Ovary (tissue), 9 donors: ENCODE results near the gene CHMP3. TPM values are rescaled to one million over a fixed set of nuclear protein-coding genes. Genes with fewer than 3 reads are reported as not detected.

ENCODE experiments used
- DNase-seq, 5 donors: peaks; one replicate each; pipeline ENCODE4 v3.0.0-alpha.2; 2019 to 2020
- H3K27ac ChIP-seq, 2 donors: fragments of 200-600 bp; one replicate each; pipeline versions ENCODE4 v1.5.1 to v1.8.0; 2019 to 2022
- H3K27me3 ChIP-seq: fragments of 200-600 bp; one replicate; pipeline ENCODE4 v1.8.0; 2022
- H3K36me3 ChIP-seq: fragments of 200-600 bp; sonication (generic); one replicate; pipeline ENCODE4 v1.5.1; 2019
- H3K4me1 ChIP-seq: one replicate; pipeline ENCODE4 v1.8.1; 2013; ENCODE audit warnings: mild to moderate bottlenecking, moderate library complexity; ENCODE audit not compliant: insufficient read depth
- H3K4me3 ChIP-seq: fragments of 200-600 bp; sonication (generic); one replicate; pipeline ENCODE4 v1.5.1; 2017
- H3K9me3 ChIP-seq, 2 donors: fragments of 200-600 bp in 1 of 2; sonication (generic) in 1 of 2; one replicate each; pipeline versions ENCODE4 v1.5.1 to v1.8.1; 2013 to 2019; ENCODE audit warnings: mild to moderate bottlenecking in 1 of 2, moderate library complexity in 1 of 2
- EP300 ChIP-seq: sonication (generic); formaldehyde crosslinking; IDR thresholded peaks from one replicate; pipeline ENCODE4 v1.6.1; 2017; ENCODE audit warnings: antibody characterized with exemption
- POLR2A ChIP-seq: fragments of 450-650 bp; IDR thresholded peaks from one replicate; pipeline ENCODE4 v1.6.1; 2017; ENCODE audit warnings: antibody characterized with exemption, mild to moderate bottlenecking, moderate library complexity
- WGBS, 3 donors: extraction: QIAGEN DNeasy Blood & Tissue Kit in 1 of 3; methylation state at CpG; one replicate each; pipeline versions ENCODE4 v1.1.5 to v1.1.7; 2013 to 2017; 5-methylcytosine and 5-hydroxymethylcytosine counted together
- intact Hi-C, 4 donors: fragments of 100-400 bp; cut with DNase I; formaldehyde crosslinking; loops; one replicate each; pipeline versions ENCODE4 v1.11.0 to v1.15.1; 2022 to 2023
- polyA plus RNA-seq, 2 donors: library from polyadenylated mRNA; stranded (reverse); fragments of 200-250 nt in 1 of 2; fragments of 350-450 nt in 1 of 2; fragmentation: Illumina TruSeq in 1 of 2; extraction: RNeasy Lipid Tissue Mini Kit (QIAGEN cat#74804) in 1 of 2; gene quantifications; one replicate each; pipeline ENCODE4 v1.2.3, GENCODE V29; 2013 to 2014
- total RNA-seq, 7 donors: library from RNA; depleted of rRNA in 2 of 7; stranded (reverse); fragments of >200 nt in 2 of 7; fragmentation: NEBNext Ultra II Directional in 3 of 7; extraction: Animal tissue kit (Norgen Biotek cat#: 25700) in 3 of 7; gene quantifications; one replicate each; pipeline versions ENCODE4 v1.1.0 to v1.2.4, GENCODE V29; 2016 to 2023
- TF ChIP-seq, protein P1 (sequence below), 3 donors: fragments of 450-650 bp in 2 of 3; fragments of 200-600 bp in 1 of 3; IDR thresholded peaks; one replicate each; pipeline versions ENCODE4 v1.5.1 to v1.8.0; 2016 to 2022; ENCODE audit warnings: antibody characterized with exemption in 3 of 3, mild to moderate bottlenecking in 1 of 3
- donor health status: DM: no; HTN: no; CAD: no; lungs with moderate emphysema.
- donor health status: DM: no; HTN: no; CAD: no.
- donor health status: Bipolar disorder and iron deficiency.
- donor health status: DM: yes; HTN: yes; CAD: no.
- donor health status: DM: no; HTN: no; CAD: no.
- donor health status: DM: yes; HTN: yes; CAD: no.

CHMP3 gene
- total and polyA plus RNA-seq, 9 donors, result 38.6 to 255 (median 94.2) TPM

DNA sequence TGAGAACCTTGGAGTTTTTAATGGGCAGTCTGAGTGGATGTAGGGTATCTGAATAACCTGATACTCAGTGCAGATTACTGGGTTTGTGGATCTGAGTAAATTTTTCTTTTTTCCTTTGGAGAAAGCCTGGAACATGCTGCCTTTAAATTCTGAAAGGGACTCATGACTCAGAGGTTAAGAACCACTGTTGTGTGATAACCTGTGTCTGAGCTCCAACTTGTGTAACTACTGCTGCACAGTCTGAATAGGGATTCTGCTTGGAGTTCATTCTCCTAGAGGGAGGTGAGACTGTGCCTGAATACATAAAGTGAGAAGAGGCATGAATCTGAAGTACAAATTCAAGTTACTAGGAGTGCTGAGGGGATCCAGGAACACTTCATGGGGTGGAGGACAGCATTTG is 85.9 kb downstream of the CHMP3 start:
- Histone ChIP-seq H3K4me3 (no peak overlapping the region), H3K27me3 (no peaks in the 10 kb centered on the region), H3K9me3 (no peaks in the 10 kb centered on the region), H3K36me3 (no peaks in the 10 kb centered on the region), H3K4me1 (peaks cover 18% of the 10 kb centered on the region), H3K27ac (no peak overlapping the region)
- no peak for TF ChIP-seq EP300
- TF ChIP-seq, protein P1, sequence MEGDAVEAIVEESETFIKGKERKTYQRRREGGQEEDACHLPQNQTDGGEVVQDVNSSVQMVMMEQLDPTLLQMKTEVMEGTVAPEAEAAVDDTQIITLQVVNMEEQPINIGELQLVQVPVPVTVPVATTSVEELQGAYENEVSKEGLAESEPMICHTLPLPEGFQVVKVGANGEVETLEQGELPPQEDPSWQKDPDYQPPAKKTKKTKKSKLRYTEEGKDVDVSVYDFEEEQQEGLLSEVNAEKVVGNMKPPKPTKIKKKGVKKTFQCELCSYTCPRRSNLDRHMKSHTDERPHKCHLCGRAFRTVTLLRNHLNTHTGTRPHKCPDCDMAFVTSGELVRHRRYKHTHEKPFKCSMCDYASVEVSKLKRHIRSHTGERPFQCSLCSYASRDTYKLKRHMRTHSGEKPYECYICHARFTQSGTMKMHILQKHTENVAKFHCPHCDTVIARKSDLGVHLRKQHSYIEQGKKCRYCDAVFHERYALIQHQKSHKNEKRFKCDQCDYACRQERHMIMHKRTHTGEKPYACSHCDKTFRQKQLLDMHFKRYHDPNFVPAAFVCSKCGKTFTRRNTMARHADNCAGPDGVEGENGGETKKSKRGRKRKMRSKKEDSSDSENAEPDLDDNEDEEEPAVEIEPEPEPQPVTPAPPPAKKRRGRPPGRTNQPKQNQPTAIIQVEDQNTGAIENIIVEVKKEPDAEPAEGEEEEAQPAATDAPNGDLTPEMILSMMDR (IDR thresholded peaks at IDR 0.05), result no peak
- no peak for TF ChIP-seq POLR2A
- intact Hi-C loops, result loop anchor here in 1 of 4 donors (1.0 kb wide), 1 partner anchor 26 kb away; no protein-coding TSS in a partner anchor
- no peak for DNase-seq

DNA sequence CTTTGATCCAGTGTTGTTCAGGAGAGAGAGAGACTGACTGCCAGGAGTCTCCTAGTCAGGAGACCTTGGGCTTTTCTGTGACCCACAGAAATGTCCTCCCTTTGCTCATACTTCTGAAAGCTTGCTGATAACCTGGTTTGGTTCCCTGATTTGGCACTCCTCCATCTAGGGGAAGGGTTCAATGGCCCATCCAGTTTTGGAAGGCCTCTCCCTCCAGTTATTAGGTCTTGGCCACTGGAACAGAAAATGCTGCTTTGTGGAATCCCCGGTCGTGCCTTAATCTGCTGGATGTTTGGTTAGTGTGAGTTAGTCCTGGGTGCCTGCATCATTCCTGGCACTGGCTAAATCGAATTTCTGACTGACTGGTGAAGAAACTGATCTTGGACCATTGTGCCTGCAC is 86.3 kb downstream of the CHMP3 start:
- Histone ChIP-seq H3K4me1 (peaks cover 18% of the 10 kb centered on the region), H3K27ac (no peak overlapping the region), H3K4me3 (no peak overlapping the region), H3K27me3 (no peaks in the 10 kb centered on the region), H3K9me3 (no peaks in the 10 kb centered on the region), H3K36me3 (no peaks in the 10 kb centered on the region)
- intact Hi-C loops, result loop anchor here in 1 of 4 donors (1.0 kb wide), 1 partner anchor 26 kb away; no protein-coding TSS in a partner anchor
- DNase-seq, result no peak
- 39 to 61% (median 55%) methylated on average over 3 of the region's 3 CpGs for WGBS, 3 donors
- TF ChIP-seq, protein P1 (IDR thresholded peaks at IDR 0.05), result no peak
- TF ChIP-seq POLR2A, result no peak
- TF ChIP-seq EP300, result no peak

DNA sequence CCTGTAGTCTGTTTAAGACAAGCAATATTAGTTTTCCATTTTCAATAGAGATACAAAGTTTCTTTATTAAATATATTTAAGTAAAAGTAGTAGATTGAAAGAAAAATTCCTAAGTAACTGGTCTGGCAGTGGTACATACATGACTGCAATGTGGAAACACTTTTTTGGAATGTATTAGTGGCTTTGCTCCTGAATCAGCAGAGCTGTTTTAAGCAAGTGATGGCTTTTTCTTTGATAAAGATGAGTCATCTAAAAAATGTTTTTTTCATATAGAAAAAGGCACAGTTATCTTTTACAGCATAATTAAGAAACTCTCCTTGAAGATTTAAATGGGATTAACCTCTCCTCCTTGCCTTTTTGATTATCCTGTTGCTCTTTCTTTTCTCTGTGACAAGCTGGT is 87.2 kb downstream of the CHMP3 start:
- TF ChIP-seq, protein P1 (IDR thresholded peaks at IDR 0.05), result no peak
- TF ChIP-seq EP300 (no peak), POLR2A (no peak)
- H3K4me1 ChIP-seq, result peaks cover 16% of the 10 kb centered on the region
- no peaks in the 10 kb centered on the region for H3K27me3 ChIP-seq
- no peak overlapping the region for H3K4me3 ChIP-seq
- DNase-seq, result no peak
- H3K27ac ChIP-seq, result no peak overlapping the region
- H3K9me3 ChIP-seq, result no peaks in the 10 kb centered on the region
- intact Hi-C loops, result no loop called here
- no peaks in the 10 kb centered on the region for H3K36me3 ChIP-seq

DNA sequence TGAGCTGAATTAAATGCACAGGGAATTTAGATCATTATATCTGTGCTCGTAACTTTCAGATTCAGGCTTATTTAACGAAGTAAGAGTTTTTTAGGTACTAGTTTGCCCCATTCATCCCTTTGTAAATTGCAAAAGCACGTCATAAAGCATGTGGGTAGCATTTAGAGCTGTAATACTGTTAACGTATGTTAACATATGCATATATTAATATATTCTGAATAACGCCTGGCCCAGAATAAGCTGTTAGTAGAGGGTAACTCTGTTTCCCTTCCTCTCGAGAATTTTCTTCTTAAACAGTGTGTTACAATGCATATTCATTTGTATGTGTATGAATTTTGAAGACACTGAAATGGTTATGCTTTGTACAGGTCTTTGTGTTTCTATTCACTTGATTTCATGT is 91.6 kb downstream of the CHMP3 start:
- Histone ChIP-seq H3K4me3 (no peak overlapping the region), H3K27me3 (no peaks in the 10 kb centered on the region), H3K27ac (no peak overlapping the region), H3K4me1 (peaks cover 1% of the 10 kb centered on the region), H3K9me3 (no peaks in the 10 kb centered on the region), H3K36me3 (no peaks in the 10 kb centered on the region)
- no peak for DNase-seq
- intact Hi-C loops, result no loop called here
- TF ChIP-seq, protein P1 (IDR thresholded peaks at IDR 0.05), result no peak
- no peak for TF ChIP-seq POLR2A
- no peak for TF ChIP-seq EP300
- WGBS, 3 donors, result 95 to 96% (median 95%) methylated on average over 6 of the region's 6 CpGs

DNA sequence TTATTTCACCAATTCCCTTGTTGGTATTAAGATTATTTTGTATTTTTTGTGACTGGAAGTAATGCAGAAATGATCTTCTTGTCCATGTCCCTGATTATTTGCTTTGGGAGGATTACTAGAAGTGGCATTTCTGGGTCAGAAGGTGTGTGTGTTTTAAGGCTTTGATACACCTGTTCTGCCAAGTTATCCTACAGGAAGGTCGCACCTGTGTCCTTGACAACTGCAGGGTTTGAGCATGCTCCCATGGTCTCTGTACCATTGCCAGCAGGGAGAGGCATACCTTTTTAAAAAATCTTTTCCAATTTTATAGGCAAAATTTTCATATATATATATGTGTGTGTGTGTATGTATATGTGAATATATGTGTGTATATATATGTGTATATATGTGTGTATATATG is 92.4 kb downstream of the CHMP3 start:
- no peak overlapping the region for H3K27ac ChIP-seq
- no peak overlapping the region for H3K4me3 ChIP-seq
- no peaks in the 10 kb centered on the region for H3K9me3 ChIP-seq
- no peaks in the 10 kb centered on the region for H3K27me3 ChIP-seq
- no peaks in the 10 kb centered on the region for H3K36me3 ChIP-seq
- WGBS, 3 donors, result 78 to 86% (median 86%) methylated on average over 1 of the region's 1 CpG
- intact Hi-C loops, result no loop called here
- TF ChIP-seq, protein P1 (IDR thresholded peaks at IDR 0.05), result no peak
- no peak for DNase-seq
- peaks cover 1% of the 10 kb centered on the region for H3K4me1 ChIP-seq
